Neural progenitor cell (in vitro differentiated cells): ENCODE measurements around the gene ESRRG.

ENCODE experiments used
- CTCF ChIP-seq: fragments of 200-600 bp; sonication (generic); IDR thresholded peaks from 2 replicates; pipeline ENCODE4 v1.5.1; 2017; ENCODE audit warnings: antibody characterized with exemption, mild to moderate bottlenecking
- EZH2 ChIP-seq: fragments of 200-600 bp; sonication (generic); IDR thresholded peaks from 2 replicates; pipeline ENCODE4 v1.6.1; 2017; ENCODE audit warnings: antibody characterized with exemption, mild to moderate bottlenecking, moderate library complexity
- EZH2phosphoT487 ChIP-seq: fragments of 200-600 bp; sonication (generic); IDR thresholded peaks from 2 replicates; pipeline ENCODE4 v1.6.1; 2017; ENCODE audit warnings: antibody characterized with exemption

DNA sequence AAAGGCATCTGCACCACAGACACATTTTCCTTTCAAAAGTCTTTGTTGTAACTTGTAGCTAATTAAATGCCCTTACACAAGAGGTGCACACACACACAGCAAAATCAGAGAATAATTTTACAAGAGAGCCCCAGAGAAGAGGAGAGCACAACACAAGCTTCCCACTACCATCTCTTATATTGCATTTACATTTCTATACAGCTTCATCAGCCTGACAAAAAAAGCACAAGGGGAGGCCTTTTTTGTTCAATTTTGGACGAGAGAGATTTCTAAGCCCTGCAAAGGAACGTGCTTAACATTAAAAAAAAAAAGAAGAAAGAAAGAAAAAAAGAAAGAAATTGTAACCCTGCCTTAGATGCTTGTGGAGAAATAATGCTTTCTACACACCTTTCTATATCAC is 17.1 kb upstream of the ESRRG start:
- TF ChIP-seq CTCF (no peak), EZH2 (no peak), EZH2phosphoT487 (no peak)
